HCT116 (cell line): Measurements from ENCODE around the gene ZNF536. TPM values are rescaled to one million over a fixed set of nuclear protein-coding genes. Genes with fewer than 3 reads are reported as not detected.

Experiments used
- ATAC-seq: fragments of 200-7000 bp; cut with Tn5 transposase; 2 replicates; pipeline ENCODE4 v1.9.1; 2020; ENCODE audit warnings: mild to moderate bottlenecking, moderate library complexity
- BruUV-seq: library from RNA; stranded (reverse); fragments of 400-500 nt; replicated peaks from 2 replicates; lab custom pipeline; 2021; lab: Mats Ljungman, UMichigan
- CTCF ChIA-PET: fragments of 300-600 bp; sonication (Branson Sonifier 250); formaldehyde crosslinking; loops from one replicate; lab custom pipeline; 2021; ENCODE audit warnings: antibody characterized with exemption; lab: Charles Lee
- POLR2A ChIA-PET: fragments of 300-600, 350-600 bp; sonication (Branson Sonifier 250); formaldehyde crosslinking; loops from one replicate; lab custom pipeline; 2021; ENCODE audit warnings: antibody characterized with exemption; lab: Charles Lee
- RAD21 ChIA-PET, 2 experiments: fragments of 300-600 bp; sonication (Branson Sonifier 250); formaldehyde crosslinking; loops; one replicate each; lab custom pipeline; 2023; ENCODE audit warnings: low total read pairs in 2 of 2; ENCODE audit not compliant: uncharacterized antibody in 2 of 2, unreplicated experiment in 2 of 2, low non-redundant PET in 1 of 2; lab: Charles Lee
- DNase-seq: peaks from one replicate; pipeline ENCODE4 v3.0.0-alpha.2; 2010; ENCODE audit warnings: low read depth, low spot score
- H2AFZ ChIP-seq: fragments of 200-600 bp; shearing (Covaris generic), sonication (generic); 2 replicates; pipeline ENCODE4 v1.6.1; 2017; ENCODE audit warnings: low read depth, mixed run types, mixed read lengths, antibody characterized with exemption, low read length; ENCODE audit not compliant: poor library complexity, severe bottlenecking
- H3K27ac ChIP-seq: 2 replicates; pipeline ENCODE4 v1.5.1; 2012; ENCODE audit warnings: low read depth, low read length
- H3K27me3 ChIP-seq: fragments of 200-600 bp; sonication (generic); 2 replicates; pipeline ENCODE4 v1.6.1; 2016; ENCODE audit warnings: mixed run types, low read length, mixed read lengths; ENCODE audit not compliant: insufficient read depth
- H3K36me3 ChIP-seq, 2 experiments: fragments of 200-500 bp in 1 of 2; fragments of 200-600 bp in 1 of 2; sonication (Bioruptor generic) in 1 of 2; sonication (generic) in 1 of 2; 2 replicates each; pipeline versions ENCODE4 v1.5.1 to v1.6.1; 2014 to 2016; ENCODE audit warnings: low read length in 2 of 2, inconsistent platforms in 1 of 2, mixed read lengths in 1 of 2, mixed run types in 1 of 2; ENCODE audit not compliant: insufficient read depth in 2 of 2, control insufficient read depth in 1 of 2
- H3K4me1 ChIP-seq, 2 experiments: fragments of 200-600 bp in 1 of 2; sonication (generic) in 1 of 2; 2 replicates each; pipeline versions ENCODE4 v1.5.1 to v1.6.1; 2012 to 2017; ENCODE audit warnings: low read length in 2 of 2, inconsistent platforms in 1 of 2, mild to moderate bottlenecking in 1 of 2, mixed read lengths in 1 of 2, mixed run types in 1 of 2, moderate library complexity in 1 of 2; ENCODE audit not compliant: insufficient read depth in 2 of 2, control insufficient read depth in 1 of 2
- H3K4me2 ChIP-seq: fragments of 200-600 bp; sonication (generic); 2 replicates; pipeline ENCODE4 v1.6.1; 2017; ENCODE audit warnings: mixed run types, low read length, mixed read lengths
- H3K4me3 ChIP-seq, 2 experiments: fragments of 200-600 bp in 1 of 2; sonication (generic) in 1 of 2; replicated peaks in 1 of 2; 2 replicates each; pipeline ENCODE4 v1.5.1; 2011 to 2016; ENCODE audit warnings: low read length in 2 of 2, control low read depth in 1 of 2, low read depth in 1 of 2, mild to moderate bottlenecking in 1 of 2, mixed read lengths in 1 of 2, mixed run types in 1 of 2
- H3K79me2 ChIP-seq: fragments of 200-600 bp; sonication (generic); 2 replicates; pipeline ENCODE4 v1.6.1; 2017; ENCODE audit warnings: mild to moderate bottlenecking, mixed run types, low read length, moderate library complexity, mixed read lengths; ENCODE audit not compliant: insufficient read depth
- H3K9ac ChIP-seq: fragments of 200-600 bp; sonication (generic); 2 replicates; pipeline ENCODE4 v1.6.1; 2016; ENCODE audit warnings: low read length, mixed read lengths
- H3K9me2 ChIP-seq: fragments of 200-600 bp; sonication (generic), shearing (Covaris generic); 2 replicates; pipeline ENCODE4 v1.6.1; 2017; ENCODE audit warnings: mixed run types, mild to moderate bottlenecking, moderate library complexity; ENCODE audit not compliant: insufficient read depth
- H3K9me3 ChIP-seq, 2 experiments: fragments of 200-500 bp in 1 of 2; fragments of 200-600 bp in 1 of 2; sonication (Bioruptor generic) in 1 of 2; sonication (generic) in 1 of 2; 2 replicates each; pipeline ENCODE4 v1.6.1; 2014 to 2017; ENCODE audit warnings: low read length in 2 of 2, mixed read lengths in 2 of 2, inconsistent platforms in 1 of 2, low read depth in 1 of 2, mild to moderate bottlenecking in 1 of 2, mixed run types in 1 of 2, moderate library complexity in 1 of 2; ENCODE audit not compliant: control insufficient read depth in 1 of 2, insufficient read depth in 1 of 2
- H4K20me1 ChIP-seq: fragments of 200-600 bp; sonication (generic), shearing (Covaris generic); 2 replicates; pipeline ENCODE4 v1.6.1; 2017; ENCODE audit warnings: mixed run types, mild to moderate bottlenecking, moderate library complexity; ENCODE audit not compliant: insufficient read depth
- CBX3 ChIP-seq: IDR thresholded peaks from 2 replicates; pipeline ENCODE4 v1.6.1; 2012; ENCODE audit warnings: low read depth
- EGR1 ChIP-seq: IDR thresholded peaks from 2 replicates; pipeline ENCODE4 v1.6.1; 2012; ENCODE audit warnings: low read depth
- REST ChIP-seq: IDR thresholded peaks from 2 replicates; pipeline ENCODE4 v1.6.1; 2012; ENCODE audit warnings: low read depth
- YY1 ChIP-seq: IDR thresholded peaks from 2 replicates; pipeline ENCODE4 v1.6.1; 2011; ENCODE audit warnings: low read length, low read depth, moderate library complexity, mild to moderate bottlenecking; ENCODE audit not compliant: insufficient replicate concordance; ENCODE audit errors: extremely low read depth
- ZFX ChIP-seq: fragments of 450-650 bp; IDR thresholded peaks from 2 replicates; pipeline ENCODE4 v1.6.1; 2017
- intact Hi-C: fragments of 100-400 bp; cut with micrococcal nuclease; formaldehyde crosslinking; loops from 2 replicates; pipeline ENCODE4 v1.10.0; 2022
- total RNA-seq: library from RNA; stranded (reverse); gene quantifications from one replicate; pipeline ENCODE4 v1.2.1, GENCODE V29; 2021; ENCODE audit not compliant: unreplicated experiment
- TF ChIP-seq, protein P1 (sequence below): IDR thresholded peaks from 2 replicates; pipeline ENCODE4 v1.6.1; 2012

ZNF536 gene
- total RNA-seq, 1 experiment from 2014 or later = not detected

GRCh38 chr19:30325676-30326392 is 46.4 kb upstream of the ZNF536 start:
- no peak overlapping the region for H3K9ac ChIP-seq
- peaks cover 12% of the 10 kb centered on the region for H3K27me3 ChIP-seq
- no peaks in the 10 kb centered on the region for H3K9me3 ChIP-seq
- ChIA-PET RAD21 (no interaction called here), CTCF (no interaction called here), POLR2A (no interaction called here)
- no peak overlapping the region for H2AFZ ChIP-seq
- no peak for TF ChIP-seq YY1
- no peak for TF ChIP-seq REST
- no peak for TF ChIP-seq EGR1
- no peak for TF ChIP-seq ZFX
- TF ChIP-seq, protein P1, sequence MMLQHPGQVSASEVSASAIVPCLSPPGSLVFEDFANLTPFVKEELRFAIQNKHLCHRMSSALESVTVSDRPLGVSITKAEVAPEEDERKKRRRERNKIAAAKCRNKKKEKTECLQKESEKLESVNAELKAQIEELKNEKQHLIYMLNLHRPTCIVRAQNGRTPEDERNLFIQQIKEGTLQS = no peak
- TF ChIP-seq CBX3 = no peak
- no peaks in the 10 kb centered on the region for H3K79me2 ChIP-seq
- no TSS peak for BruUV-seq
- H3K4me2 ChIP-seq = no peak overlapping the region
- no peak overlapping the region for H3K4me3 ChIP-seq
- no peaks in the 10 kb centered on the region for H3K4me1 ChIP-seq
- DNase-seq (no peak), ATAC-seq (no peak)
- H4K20me1 ChIP-seq = no peaks in the 10 kb centered on the region
- no peak overlapping the region for H3K27ac ChIP-seq
- H3K36me3 ChIP-seq = no peaks in the 10 kb centered on the region
- intact Hi-C loops = no loop called here
- no peaks in the 10 kb centered on the region for H3K9me2 ChIP-seq
